ENCODE results near the gene MAP3K12.
"Not testable (repeated sequence)": the region's sequence is repeated elsewhere in the genome, so short reads cannot be mapped to it uniquely, and the experiment has no call there.

Gene MAP3K12

DNA sequence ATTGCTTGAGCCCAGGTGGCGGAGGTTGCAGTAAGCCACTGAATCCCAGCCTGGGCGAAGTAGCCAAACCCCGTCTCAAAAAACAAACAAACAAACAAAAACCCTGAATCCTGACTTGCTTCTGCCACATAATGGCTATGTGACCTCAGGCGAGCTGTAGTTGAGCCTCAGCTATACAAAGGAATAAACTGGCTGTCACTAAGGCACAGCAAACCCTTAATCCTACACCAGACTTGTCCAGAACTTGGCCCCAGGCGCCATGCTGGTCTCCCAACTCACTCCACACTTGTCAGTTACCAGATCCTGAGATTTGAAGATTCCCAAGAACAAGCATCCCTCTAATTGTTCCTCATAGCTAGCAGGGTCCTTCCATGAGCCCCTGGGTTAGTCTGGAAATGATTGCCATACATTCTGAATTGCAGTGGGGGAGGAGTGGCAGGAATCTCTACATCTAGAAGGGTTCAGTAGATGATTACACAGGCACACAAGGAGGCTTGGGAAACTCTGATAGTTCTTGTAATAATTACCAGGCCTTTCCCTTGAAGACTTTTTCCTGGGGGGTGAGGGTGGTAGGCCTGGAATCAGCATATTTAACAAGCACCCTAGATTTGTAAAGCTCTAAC is 9.9 kb downstream of the MAP3K12 start:
- Mint-ChIP-seq H3K9me3 (no peaks in the 10 kb centered on the region), H3K36me3 (peaks cover 2% of the 10 kb centered on the region), H3K27ac (no peak overlapping the region), H3K4me3 (no peak overlapping the region), H3K4me1 (peaks cover 21% of the 10 kb centered on the region), H3K27me3 (no peaks in the 10 kb centered on the region)
- ATAC-seq (ENCODE audit: low read depth) (no peak), DNase-seq (ENCODE audit: low spot score in 2 of 2) (no peak)

DNA sequence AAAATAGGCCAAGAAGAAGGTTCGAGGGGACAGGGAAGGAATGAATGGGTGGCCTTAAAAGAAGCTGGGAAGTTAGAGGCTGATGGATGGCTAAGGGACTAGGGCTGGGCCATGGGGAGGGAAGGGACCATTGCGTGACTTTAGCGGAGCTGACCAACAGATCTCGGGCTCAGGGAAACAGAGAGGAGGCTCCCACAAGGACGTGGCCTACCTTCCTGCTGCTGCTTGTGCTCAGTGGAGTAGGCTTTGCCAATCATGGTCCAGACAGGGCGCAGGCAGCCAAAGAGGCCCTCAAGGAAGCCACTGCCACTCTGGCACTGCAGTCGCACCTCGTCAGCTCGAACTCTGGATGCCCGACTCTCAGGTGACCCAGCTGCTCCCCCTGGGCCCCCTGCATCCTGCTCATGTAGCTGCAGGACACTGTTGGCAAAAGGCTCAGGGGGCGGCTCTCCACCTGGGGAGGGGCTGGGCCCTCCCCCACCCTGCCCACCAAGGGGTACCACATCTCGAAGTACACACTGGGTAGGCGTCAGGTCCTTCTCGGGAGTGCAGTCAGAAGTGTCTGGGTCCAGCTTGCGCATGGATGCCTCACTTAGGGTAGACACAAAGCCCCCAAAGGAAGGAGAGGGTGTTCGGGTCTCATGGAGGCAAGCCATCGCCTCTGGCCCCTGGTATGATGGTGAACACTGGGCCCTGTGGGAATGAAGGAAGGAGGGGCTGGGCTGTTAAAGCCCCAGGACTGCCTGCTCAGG is 12.3 kb downstream of the MAP3K12 start:
- no peak for DNase-seq (ENCODE audit: low spot score in 2 of 2)
- Mint-ChIP-seq H3K9me3 (no peaks in the 10 kb centered on the region), H3K27ac (peak overlapping the region; percentile 7), H3K27me3 (no peaks in the 10 kb centered on the region), H3K4me3 (no peak overlapping the region), H3K4me1 (peaks cover 13% of the 10 kb centered on the region), H3K36me3 (peaks cover 6% of the 10 kb centered on the region)
- no peak for ATAC-seq (ENCODE audit: low read depth)

DNA sequence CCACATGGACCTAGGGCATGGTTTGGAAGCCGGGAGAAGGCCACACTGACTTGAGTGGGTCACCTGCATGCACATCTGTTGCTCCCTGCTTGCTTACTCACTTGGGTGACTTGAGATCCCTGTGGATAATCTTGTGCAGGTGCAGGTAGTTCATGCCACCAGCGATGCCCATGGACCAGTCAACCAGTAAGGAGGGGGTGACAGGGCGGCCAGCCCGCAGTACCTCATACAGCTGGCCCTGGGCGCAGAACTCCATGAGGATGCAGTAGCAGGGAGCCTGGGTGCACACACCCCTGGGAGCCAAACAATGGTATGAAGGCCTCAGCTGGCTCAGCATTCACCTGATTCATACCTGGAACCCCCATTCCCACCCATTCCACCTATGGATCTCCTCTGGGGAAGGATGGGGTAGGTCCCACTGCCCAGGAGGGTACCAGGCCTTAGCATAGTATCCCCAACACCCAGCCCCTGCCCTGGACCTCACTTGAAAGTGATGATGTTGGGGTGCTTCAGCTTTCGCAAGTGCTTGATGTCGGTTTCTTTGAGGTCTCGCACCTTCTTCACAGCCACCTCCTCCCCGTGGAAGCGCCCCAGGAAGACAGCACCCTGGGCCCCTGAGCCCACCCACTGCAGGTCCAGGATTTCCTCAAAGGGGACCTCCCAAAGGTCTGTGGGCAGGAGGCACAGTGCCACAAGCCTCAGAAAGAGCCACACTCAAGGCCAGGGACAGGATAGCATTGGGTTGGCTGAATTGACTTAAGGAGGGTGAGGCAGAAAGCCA is 13.1 kb downstream of the MAP3K12 start:
- Mint-ChIP-seq H3K4me1 (peaks cover 13% of the 10 kb centered on the region), H3K27ac (peak overlapping the region; percentile 7), H3K9me3 (no peaks in the 10 kb centered on the region), H3K36me3 (peaks cover 6% of the 10 kb centered on the region), H3K4me3 (no peak overlapping the region), H3K27me3 (no peaks in the 10 kb centered on the region)
- ATAC-seq (ENCODE audit: low read depth) (no peak), DNase-seq (ENCODE audit: low spot score in 2 of 2) (no peak)

DNA sequence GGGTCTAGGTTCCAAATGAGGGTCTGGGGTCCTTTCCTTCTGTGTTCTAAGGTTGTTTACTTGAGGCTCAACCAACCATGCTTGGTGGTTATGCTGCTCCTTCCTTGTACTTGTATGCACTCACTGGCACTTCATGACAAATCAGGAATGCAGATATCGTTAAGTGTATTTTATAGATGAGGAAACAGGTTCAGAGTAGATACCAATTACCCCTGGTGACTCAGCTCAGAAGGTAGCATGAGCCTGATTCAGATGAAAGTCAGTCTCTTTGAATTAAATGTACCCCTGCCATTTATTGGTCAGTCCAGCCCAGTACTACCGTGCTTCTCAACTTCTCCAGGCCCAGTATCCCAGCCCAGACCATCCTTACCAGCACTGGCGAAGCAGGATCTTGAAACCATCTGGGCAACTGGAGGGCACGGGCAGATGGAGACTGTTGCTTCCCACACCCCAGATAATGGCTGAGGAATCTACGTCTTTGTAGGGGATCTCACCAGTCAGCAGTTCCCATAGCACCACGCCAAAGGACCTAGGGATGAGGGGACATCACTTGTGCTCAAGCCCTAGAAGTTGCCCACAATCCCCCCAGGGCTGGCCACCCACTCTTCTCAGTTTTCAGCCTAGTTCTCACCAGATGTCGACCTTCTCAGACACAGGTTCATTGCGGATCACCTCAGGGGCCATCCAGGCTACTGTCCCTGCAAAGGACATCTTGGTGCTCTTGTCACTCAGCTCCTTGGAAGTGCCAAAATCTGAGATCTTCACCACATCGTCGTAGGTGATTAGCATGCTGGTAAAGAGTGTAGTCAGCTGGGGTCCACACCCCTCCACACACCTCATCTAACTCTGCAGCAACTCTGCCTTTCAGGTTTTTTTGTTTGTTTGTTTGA is 14.3 kb downstream of the MAP3K12 start:
- H3K27ac Mint-ChIP-seq, result peak overlapping the region; percentile 41
- H3K9me3 Mint-ChIP-seq, result no peaks in the 10 kb centered on the region
- ATAC-seq (ENCODE audit: low read depth) (no peak), DNase-seq (ENCODE audit: low spot score in 2 of 2) (no peak)
- peaks cover 7% of the 10 kb centered on the region for H3K36me3 Mint-ChIP-seq
- H3K4me1 Mint-ChIP-seq, result peaks cover 13% of the 10 kb centered on the region
- H3K4me3 Mint-ChIP-seq, result no peak overlapping the region
- no peaks in the 10 kb centered on the region for H3K27me3 Mint-ChIP-seq

DNA sequence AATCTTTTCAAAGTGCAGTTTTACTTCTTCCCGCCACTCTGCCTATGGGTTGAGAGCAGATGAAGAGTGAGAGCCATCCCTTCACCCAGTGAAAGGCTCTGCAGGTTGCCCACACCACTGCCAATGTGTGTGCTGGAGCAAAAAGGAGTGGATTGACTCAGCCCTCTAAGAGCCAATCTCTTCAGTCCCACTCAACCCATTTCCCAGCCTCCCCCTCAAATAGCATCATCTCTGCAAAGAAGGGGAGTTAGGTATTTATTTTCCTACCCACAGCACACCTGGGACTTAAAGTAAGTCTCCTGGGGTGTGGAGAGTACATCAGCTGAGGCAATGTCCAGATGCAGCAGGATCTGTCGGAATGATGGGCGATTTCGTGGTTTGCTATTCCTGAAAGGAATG is 15.3 kb downstream of the MAP3K12 start:
- Mint-ChIP-seq H3K36me3 (peaks cover 14% of the 10 kb centered on the region), H3K4me3 (no peak overlapping the region), H3K9me3 (no peaks in the 10 kb centered on the region), H3K27me3 (no peaks in the 10 kb centered on the region), H3K4me1 (peaks cover 15% of the 10 kb centered on the region), H3K27ac (peak overlapping the region; percentile 47)
- no peak for ATAC-seq (ENCODE audit: low read depth)
- no peak for DNase-seq (ENCODE audit: low spot score in 2 of 2)

DNA sequence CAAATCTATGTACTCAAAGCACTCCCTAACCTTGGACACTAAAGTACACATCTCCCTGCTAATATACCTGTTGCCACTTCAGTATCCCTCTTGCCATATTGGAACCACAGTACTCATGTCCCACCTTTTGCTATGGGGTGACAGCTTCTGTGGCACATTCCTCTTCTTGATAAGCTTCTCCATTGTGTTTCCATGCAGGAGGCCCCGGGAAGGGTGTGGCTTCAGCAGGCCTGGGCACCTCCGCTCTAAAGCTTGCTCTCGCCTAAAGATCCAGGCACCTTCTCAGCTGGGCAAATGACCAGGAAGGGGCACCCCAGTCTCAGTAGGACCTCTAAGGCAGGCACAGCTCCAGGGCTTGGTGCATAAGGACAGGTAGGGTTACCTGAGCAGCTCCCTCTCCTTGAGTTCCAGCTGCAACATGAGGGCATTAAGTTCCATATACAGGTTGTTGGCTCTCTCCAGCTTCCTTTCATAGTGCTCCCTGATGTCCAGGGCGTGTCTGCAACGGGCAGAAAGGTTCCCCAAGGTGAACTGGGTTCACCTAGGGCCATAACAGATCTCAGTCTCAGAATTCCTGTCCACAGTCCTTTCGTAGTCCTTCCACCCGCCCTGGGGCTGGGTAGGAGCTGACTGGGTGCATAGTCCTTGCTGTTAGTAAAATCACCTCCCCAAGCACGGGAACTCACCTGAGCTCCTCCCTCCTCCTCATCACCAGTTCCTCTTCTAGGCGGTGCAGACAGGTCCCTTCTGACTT is 15.9 kb downstream of the MAP3K12 start:
- peaks cover 17% of the 10 kb centered on the region for H3K36me3 Mint-ChIP-seq
- H3K27me3 Mint-ChIP-seq, result no peaks in the 10 kb centered on the region
- H3K4me1 Mint-ChIP-seq, result peaks cover 15% of the 10 kb centered on the region
- peak overlapping the region; percentile 47 for H3K27ac Mint-ChIP-seq
- DNase-seq (ENCODE audit: low spot score in 2 of 2) (no peak), ATAC-seq (ENCODE audit: low read depth) (peak; percentile 63)
- no peaks in the 10 kb centered on the region for H3K9me3 Mint-ChIP-seq
- H3K4me3 Mint-ChIP-seq, result no peak overlapping the region

DNA sequence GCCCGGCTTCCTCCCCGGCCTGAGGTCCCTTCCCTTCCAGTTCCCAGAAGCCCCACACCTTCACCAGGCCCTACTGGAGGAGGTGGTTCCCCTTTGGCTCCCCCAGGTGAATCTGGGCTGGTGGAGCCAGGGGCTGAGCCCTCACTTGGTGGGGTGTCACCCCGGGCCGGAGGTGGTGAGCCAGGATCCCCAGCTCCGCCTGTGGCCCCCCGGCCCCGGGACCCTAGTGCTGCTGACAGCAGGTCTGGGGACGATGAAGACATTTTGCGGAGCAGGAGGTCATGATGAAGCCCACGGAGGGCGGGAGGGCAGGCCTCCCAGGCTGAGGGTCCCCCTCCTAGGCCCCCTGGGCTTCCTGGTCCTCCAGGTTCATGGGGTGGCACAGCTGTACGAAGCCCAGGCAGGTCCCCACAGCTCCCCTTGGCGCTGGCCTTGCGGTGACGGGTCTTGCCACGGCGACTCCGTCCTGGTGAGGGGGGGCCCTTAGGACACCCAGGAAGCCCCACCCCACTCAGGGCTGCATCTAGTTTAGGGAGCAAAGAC is 16.6 kb downstream of the MAP3K12 start:
- no peak overlapping the region for H3K4me3 Mint-ChIP-seq
- H3K4me1 Mint-ChIP-seq, result peaks cover 15% of the 10 kb centered on the region
- DNase-seq (ENCODE audit: low spot score in 2 of 2), result no peak
- H3K27me3 Mint-ChIP-seq, result no peaks in the 10 kb centered on the region
- peaks cover 17% of the 10 kb centered on the region for H3K36me3 Mint-ChIP-seq
- H3K27ac Mint-ChIP-seq, result no peak overlapping the region
- no peaks in the 10 kb centered on the region for H3K9me3 Mint-ChIP-seq
- no peak for ATAC-seq (ENCODE audit: low read depth)

DNA sequence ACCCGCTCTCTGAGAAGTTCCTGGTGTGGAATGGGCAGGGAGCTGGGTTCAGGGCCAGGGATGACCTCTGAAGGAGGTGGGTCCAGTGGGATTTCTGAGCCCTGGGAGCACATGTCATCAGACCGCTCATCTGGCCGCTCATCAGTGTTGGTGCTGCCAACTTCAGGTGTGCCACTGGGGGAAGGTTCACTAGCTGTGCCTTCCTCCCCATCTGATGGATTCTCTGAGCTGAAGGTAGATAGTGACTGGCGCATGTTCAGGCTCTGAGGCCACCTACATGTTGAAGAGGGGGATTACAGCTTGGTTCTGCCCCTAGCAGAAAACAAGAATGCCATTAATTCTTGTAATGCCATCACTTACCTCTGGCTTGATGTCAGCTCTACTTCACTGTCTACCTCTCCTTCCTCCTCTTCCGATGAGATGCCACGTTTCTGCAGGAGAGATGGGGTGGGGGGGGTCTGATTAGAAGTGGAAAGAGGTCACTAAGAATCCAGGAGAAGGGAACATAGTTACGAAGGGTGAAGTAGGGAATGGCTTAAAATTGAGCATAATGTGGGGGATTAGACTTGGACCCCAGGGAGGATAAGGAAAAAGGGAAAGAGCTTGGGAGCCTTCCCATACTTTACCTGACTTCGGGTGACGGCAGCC is 17.2 kb downstream of the MAP3K12 start:
- H3K27ac Mint-ChIP-seq, result no peak overlapping the region
- H3K9me3 Mint-ChIP-seq, result no peaks in the 10 kb centered on the region
- DNase-seq (ENCODE audit: low spot score in 2 of 2) (no peak), ATAC-seq (ENCODE audit: low read depth) (peak; percentile 71)
- no peaks in the 10 kb centered on the region for H3K27me3 Mint-ChIP-seq
- no peak overlapping the region for H3K4me3 Mint-ChIP-seq
- peaks cover 19% of the 10 kb centered on the region for H3K36me3 Mint-ChIP-seq
- peaks cover 15% of the 10 kb centered on the region for H3K4me1 Mint-ChIP-seq

DNA sequence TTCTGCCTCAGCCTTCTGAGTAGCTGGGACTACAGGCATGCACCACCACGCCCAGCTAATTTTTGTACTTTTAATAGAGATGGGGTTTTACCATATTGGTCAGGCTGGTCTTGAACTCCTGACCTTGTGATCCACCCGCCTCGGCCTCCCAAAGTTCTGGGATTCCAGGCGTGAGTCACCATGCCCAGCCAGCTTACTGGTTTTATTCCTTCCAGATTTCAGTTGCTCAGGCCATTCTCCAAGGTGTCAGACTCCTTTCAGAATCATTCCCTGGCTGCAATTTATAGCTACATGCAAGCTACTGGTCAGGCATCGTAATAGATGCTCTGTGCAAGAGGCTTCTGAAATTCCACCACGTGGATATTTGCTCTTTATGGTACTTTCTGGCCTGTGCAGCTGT is 17.8 kb downstream of the MAP3K12 start:
- peaks cover 25% of the 10 kb centered on the region for H3K36me3 Mint-ChIP-seq
- not testable (repeated sequence) for H3K27me3 Mint-ChIP-seq; H3K4me3 Mint-ChIP-seq; DNase-seq (ENCODE audit: low spot score in 2 of 2); H3K27ac Mint-ChIP-seq; H3K9me3 Mint-ChIP-seq; ATAC-seq (ENCODE audit: low read depth)
- H3K4me1 Mint-ChIP-seq, result peaks cover 15% of the 10 kb centered on the region

DNA sequence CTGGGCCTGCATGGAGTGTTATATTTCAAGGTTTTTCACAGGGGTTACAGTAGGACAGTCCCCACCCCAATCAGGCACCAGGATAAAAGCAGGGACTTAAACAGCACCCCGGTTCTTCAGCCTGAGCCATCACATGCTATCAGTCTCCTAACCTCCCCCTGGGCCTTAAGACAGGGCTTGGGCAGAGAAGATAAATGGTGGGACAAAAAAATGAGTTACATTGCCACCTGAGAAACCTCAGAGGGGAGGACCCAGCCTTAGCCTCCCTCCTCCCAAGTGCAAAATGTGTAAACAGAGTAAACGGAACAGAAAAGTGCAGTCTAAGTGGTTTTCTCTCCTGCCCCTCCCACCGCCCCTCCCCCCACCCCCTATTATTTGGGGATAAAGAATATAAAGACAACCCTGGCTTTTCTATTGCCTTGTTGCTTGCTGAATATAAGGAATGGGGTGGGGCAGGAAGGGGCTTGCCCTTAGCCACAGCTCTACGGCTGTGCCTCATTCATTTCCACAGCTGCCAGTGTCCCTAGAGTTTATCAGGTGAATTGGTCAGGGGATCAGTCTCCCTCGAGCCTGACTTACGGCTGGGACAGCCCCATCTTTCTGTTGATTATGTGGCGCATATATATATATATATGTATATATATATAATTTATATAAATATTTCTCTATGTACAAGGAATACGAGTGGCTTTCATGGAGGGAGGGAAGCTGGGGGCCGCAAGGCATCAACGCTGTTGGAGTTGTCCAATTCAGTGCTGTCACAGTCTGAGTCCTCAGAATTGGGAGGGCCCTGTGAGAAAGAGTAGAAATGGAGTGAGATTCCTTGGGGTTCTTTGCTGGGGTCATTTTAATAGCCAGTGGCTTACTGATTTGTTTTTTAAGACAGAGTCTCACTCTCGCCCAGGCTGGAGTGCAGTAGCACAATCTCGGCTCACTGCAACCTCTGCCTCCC is 18.5 kb downstream of the MAP3K12 start:
- peaks cover 28% of the 10 kb centered on the region for H3K36me3 Mint-ChIP-seq
- H3K4me1 Mint-ChIP-seq, result peaks cover 15% of the 10 kb centered on the region
- no peaks in the 10 kb centered on the region for H3K9me3 Mint-ChIP-seq
- no peak for ATAC-seq (ENCODE audit: low read depth)
- DNase-seq (ENCODE audit: low spot score in 2 of 2), result no peak
- no peak overlapping the region for H3K4me3 Mint-ChIP-seq
- H3K27ac Mint-ChIP-seq, result no peak overlapping the region
- no peaks in the 10 kb centered on the region for H3K27me3 Mint-ChIP-seq

DNA sequence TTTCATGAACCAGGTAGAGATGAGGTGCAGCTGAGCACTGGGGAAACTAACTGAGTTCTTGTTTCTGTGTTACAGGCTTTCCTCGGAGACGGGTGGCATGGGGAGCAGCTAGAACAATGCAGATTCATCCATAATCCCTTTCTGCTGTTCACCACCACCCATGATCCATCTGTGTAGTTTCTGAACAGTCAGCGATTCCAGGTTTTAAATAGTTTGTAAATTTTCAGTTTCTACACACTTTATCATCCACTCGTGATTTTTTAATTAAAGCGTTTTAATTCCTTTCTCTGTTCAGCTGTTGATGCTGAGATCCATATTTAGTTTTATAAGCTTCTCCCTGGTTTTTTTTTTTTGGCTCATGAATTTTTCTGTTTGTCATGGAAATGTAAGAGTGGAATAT is 19.9 kb downstream of the MAP3K12 start:
- H3K4me1 Mint-ChIP-seq, result peaks cover 19% of the 10 kb centered on the region
- H3K4me3 Mint-ChIP-seq, result no peak overlapping the region
- ATAC-seq (ENCODE audit: low read depth) (no peak), DNase-seq (ENCODE audit: low spot score in 2 of 2) (no peak)
- H3K9me3 Mint-ChIP-seq, result no peaks in the 10 kb centered on the region
- no peaks in the 10 kb centered on the region for H3K27me3 Mint-ChIP-seq
- H3K36me3 Mint-ChIP-seq, result peaks cover 33% of the 10 kb centered on the region
- no peak overlapping the region for H3K27ac Mint-ChIP-seq

DNA sequence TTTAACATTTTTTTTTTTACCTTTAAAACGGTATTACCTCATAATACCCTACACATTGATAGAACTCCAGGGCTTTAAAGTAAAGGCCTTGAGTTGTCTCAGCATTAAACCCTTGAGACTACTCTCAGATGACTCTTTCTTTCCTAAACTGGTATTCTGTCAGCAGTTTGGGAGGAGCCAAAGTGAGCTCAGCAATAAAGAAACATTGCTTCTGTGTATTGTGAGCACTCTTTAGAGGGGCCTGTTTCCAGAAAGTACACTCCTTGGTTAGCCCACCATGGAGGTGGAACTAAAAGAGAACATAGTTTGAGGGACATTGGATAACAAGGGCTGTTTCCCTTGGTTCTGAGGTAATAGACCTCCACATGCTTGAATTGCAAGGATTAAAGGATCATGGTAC is 20.4 kb downstream of the MAP3K12 start:
- Mint-ChIP-seq H3K9me3 (no peaks in the 10 kb centered on the region), H3K4me1 (peaks cover 19% of the 10 kb centered on the region), H3K4me3 (no peak overlapping the region), H3K36me3 (peaks cover 35% of the 10 kb centered on the region), H3K27ac (no peak overlapping the region), H3K27me3 (no peaks in the 10 kb centered on the region)
- DNase-seq (ENCODE audit: low spot score in 2 of 2), result no peak
- no peak for ATAC-seq (ENCODE audit: low read depth)

Measured in memory B cell (primary cell).